ENCODE measurements around the gene NLE1. TPM values are rescaled to one million over a fixed set of nuclear protein-coding genes. Genes with fewer than 3 reads are reported as not detected.
A peak's percentile ranks its signal among the peaks of the same experiment; 100 is the strongest.
"Not testable (repeated sequence)": the region's sequence is repeated elsewhere in the genome, so short reads cannot be mapped to it uniquely, and the experiment has no call there.

Gene NLE1
- total RNA-seq, 1 experiment from 2014 or later = 36.2 TPM

GRCh38 chr17:35121315-35121714 lies 20.8 kb downstream of the NLE1 start, which contains the start of gene FNDC8:
FNDC8 (plus strand) TSS chr17:35121615; CDS start chr17:35121694, 79 bp downstream.
- H3K9me3 Mint-ChIP-seq (ENCODE audit: unreplicated experiment) = no peaks in the 10 kb centered on the region
- DNase-seq (ENCODE audit: unreplicated experiment) = no peak
- no peak for TF ChIP-seq CTCF (IDR thresholded peaks at IDR 0.05; ENCODE audit: unreplicated experiment)
- ChIA-PET POLR2A (interaction anchor here (0.7 kb wide), 1 partner anchor 89 kb away, joined by 3 read pairs; no protein-coding TSS in a partner anchor), CTCF (interaction anchor here (0.6 to 7.0 kb wide), 6 partner anchors 11 to 700 kb away, joined by 3 to 97 read pairs (median 22); partner anchors contain the start of gene UNC45B)
- peaks cover 15% of the 10 kb centered on the region for H3K4me1 Mint-ChIP-seq (ENCODE audit: insufficient read depth, unreplicated experiment)
- peaks cover 8% of the 10 kb centered on the region for H3K36me3 Mint-ChIP-seq (ENCODE audit: insufficient read depth, unreplicated experiment)
- H3K27ac Mint-ChIP-seq (ENCODE audit: low read depth, unreplicated experiment) = no peak within 1 kb of the TSS
- H3K27me3 Mint-ChIP-seq (ENCODE audit: insufficient read depth, unreplicated experiment) = no peaks in the 10 kb centered on the region
- no TSS peak for BruUV-seq (replicated peaks)
- no peak within 1 kb of the TSS for H3K4me3 Mint-ChIP-seq (ENCODE audit: unreplicated experiment)
- intact Hi-C loops (cut with micrococcal nuclease) = no loop called here

GRCh38 chr17:35119370-35120165 lies 22.5 kb downstream of the NLE1 start, which contains the start of gene RAD51D:
RAD51D (minus strand) TSS chr17:35119860; CDS start chr17:35119613, 247 bp downstream.
- POLR2A ChIA-PET = interaction anchor here (0.6 to 2.0 kb wide), 15 partner anchors 12 to 699 kb away, joined by 3 to 8 read pairs (median 4); partner anchors contain the start of genes NLE1 and SLFN5
- BruUV-seq (replicated peaks) = no TSS peak
- DNase-seq (ENCODE audit: unreplicated experiment) = peak; percentile 65

GRCh38 chr17:35117984-35118383 lies 24.1 kb downstream of the NLE1 start:
- H3K9me3 Mint-ChIP-seq (ENCODE audit: unreplicated experiment) = no peaks in the 10 kb centered on the region
- POLR2A ChIA-PET = interaction anchor here (0.6 to 1.4 kb wide), 6 partner anchors 13 to 1640 kb away, joined by 3 to 5 read pairs (median 3); no protein-coding TSS in a partner anchor
- H3K4me3 Mint-ChIP-seq (ENCODE audit: unreplicated experiment) = no peak overlapping the region
- intact Hi-C loops (cut with micrococcal nuclease) = loop anchor here (1.0 to 5.0 kb wide), 4 partner anchors 55 to 916 kb away; partner anchors contain the start of gene RFFL
- H3K36me3 Mint-ChIP-seq (ENCODE audit: insufficient read depth, unreplicated experiment) = peaks cover 8% of the 10 kb centered on the region
- no peaks in the 10 kb centered on the region for H3K27me3 Mint-ChIP-seq (ENCODE audit: insufficient read depth, unreplicated experiment)
- TF ChIP-seq CTCF (IDR thresholded peaks at IDR 0.05; ENCODE audit: unreplicated experiment) = peak; percentile 34
- peak; percentile 56 for DNase-seq (ENCODE audit: unreplicated experiment)
- H3K4me1 Mint-ChIP-seq (ENCODE audit: insufficient read depth, unreplicated experiment) = peaks cover 23% of the 10 kb centered on the region
- CTCF ChIA-PET = interaction anchor here (0.6 to 7.0 kb wide), 16 partner anchors 12 to 951 kb away, joined by 3 to 97 read pairs (median 6); no protein-coding TSS in a partner anchor
- no peak overlapping the region for H3K27ac Mint-ChIP-seq (ENCODE audit: low read depth, unreplicated experiment)
- no TSS peak for BruUV-seq (replicated peaks)

More at GRCh38 chr17:35119370-35120165, 22.5 kb downstream of the NLE1 start, which contains the start of gene RAD51D:
- peak; percentile 94 for TF ChIP-seq CTCF (IDR thresholded peaks at IDR 0.05; ENCODE audit: unreplicated experiment)
- intact Hi-C loops (cut with micrococcal nuclease) = loop anchor here (1.0 to 5.0 kb wide), 5 partner anchors 30 to 917 kb away; partner anchors contain the start of gene RFFL
- Mint-ChIP-seq H3K4me1 (ENCODE audit: insufficient read depth, unreplicated experiment) (peaks cover 23% of the 10 kb centered on the region), H3K27ac (ENCODE audit: low read depth, unreplicated experiment) (peak within 1 kb of the TSS; percentile 89), H3K4me3 (ENCODE audit: unreplicated experiment) (peak within 1 kb of the TSS; percentile 78), H3K27me3 (ENCODE audit: insufficient read depth, unreplicated experiment) (no peaks in the 10 kb centered on the region), H3K36me3 (ENCODE audit: insufficient read depth, unreplicated experiment) (peaks cover 8% of the 10 kb centered on the region), H3K9me3 (ENCODE audit: unreplicated experiment) (no peaks in the 10 kb centered on the region)
- CTCF ChIA-PET = interaction anchor here (0.5 to 7.0 kb wide), 72 partner anchors 8 to 920 kb away, joined by 3 to 97 read pairs (median 4); partner anchors contain the start of genes CCT6B, LIG3, NLE1 and ZNF830

- BruUV-seq (replicated peaks) = no TSS peak
- Mint-ChIP-seq H3K36me3 (ENCODE audit: insufficient read depth, unreplicated experiment) (peaks cover 8% of the 10 kb centered on the region), H3K4me3 (ENCODE audit: unreplicated experiment) (no peak overlapping the region), H3K4me1 (ENCODE audit: insufficient read depth, unreplicated experiment) (peaks cover 23% of the 10 kb centered on the region), H3K27me3 (ENCODE audit: insufficient read depth, unreplicated experiment) (no peaks in the 10 kb centered on the region), H3K27ac (ENCODE audit: low read depth, unreplicated experiment) (no peak overlapping the region), H3K9me3 (ENCODE audit: unreplicated experiment) (no peaks in the 10 kb centered on the region)
- ChIA-PET POLR2A (no interaction called here), CTCF (interaction anchor here (0.5 to 7.0 kb wide), 3 partner anchors 20 to 1269 kb away, joined by 3 to 97 read pairs (median 7); no protein-coding TSS in a partner anchor)
- no peak for DNase-seq (ENCODE audit: unreplicated experiment)
- TF ChIP-seq CTCF (IDR thresholded peaks at IDR 0.05; ENCODE audit: unreplicated experiment) = no peak
- intact Hi-C loops (cut with micrococcal nuclease) = loop anchor here (5.0 kb wide), 1 partner anchor 915 kb away; no protein-coding TSS in a partner anchor
Observed at GRCh38 chr17:35116845-35117244, 25.3 kb downstream of the NLE1 start.

GRCh38 chr17:35110791-35111190 lies 31.3 kb downstream of the NLE1 start:
- intact Hi-C loops (cut with micrococcal nuclease); H3K27me3 Mint-ChIP-seq (ENCODE audit: insufficient read depth, unreplicated experiment); H3K36me3 Mint-ChIP-seq (ENCODE audit: insufficient read depth, unreplicated experiment); DNase-seq (ENCODE audit: unreplicated experiment); H3K4me3 Mint-ChIP-seq (ENCODE audit: unreplicated experiment); H3K27ac Mint-ChIP-seq (ENCODE audit: low read depth, unreplicated experiment); BruUV-seq (replicated peaks); H3K4me1 Mint-ChIP-seq (ENCODE audit: insufficient read depth, unreplicated experiment); H3K9me3 Mint-ChIP-seq (ENCODE audit: unreplicated experiment); POLR2A ChIA-PET: not testable (repeated sequence)
- CTCF ChIA-PET = interaction anchor here (0.6 to 2.3 kb wide), 4 partner anchors 8 to 659 kb away, joined by 3 to 10 read pairs (median 3); partner anchors contain the start of genes FNDC8 and RAD51D

All from MCF 10A (cell line).